IPS DF 6.9 (cell line): ENCODE results near the gene MARK3.
"Not testable (repeated sequence)": the region's sequence is repeated elsewhere in the genome, so short reads cannot be mapped to it uniquely, and the experiment has no call there.

ENCODE experiments used
- DNase-seq: peaks from one replicate; pipeline ENCODE4 v3.0.0-alpha.2; 2013; ENCODE audit warnings: low read depth, low spot score
- H3K27ac ChIP-seq: one replicate; pipeline ENCODE4 v1.5.1; 2013; ENCODE audit warnings: low read length, control low read depth
- H3K27me3 ChIP-seq: 2 replicates; pipeline ENCODE4 v1.6.1; 2013; ENCODE audit warnings: mild to moderate bottlenecking, low read length; ENCODE audit not compliant: control insufficient read depth, insufficient read depth
- H3K36me3 ChIP-seq: 2 replicates; pipeline ENCODE4 v1.6.1; 2013; ENCODE audit warnings: low read length; ENCODE audit not compliant: control insufficient read depth, insufficient read depth
- H3K4me1 ChIP-seq: 2 replicates; pipeline ENCODE4 v1.6.1; 2013; ENCODE audit warnings: low read length; ENCODE audit not compliant: control insufficient read depth, insufficient read depth
- H3K4me3 ChIP-seq: 2 replicates; pipeline ENCODE4 v1.5.1; 2013; ENCODE audit warnings: mild to moderate bottlenecking, low read length
- H3K9me3 ChIP-seq: 2 replicates; pipeline ENCODE4 v1.6.1; 2013; ENCODE audit warnings: low read length, inconsistent platforms; ENCODE audit not compliant: control insufficient read depth, insufficient read depth
- WGBS: extraction: QIAGEN DNeasy Blood & Tissue Kit; methylation state at CpG from one replicate; pipeline ENCODE4 v1.1.7; 2013; ENCODE audit warnings: mixed read lengths, missing lambda C conversion rate; ENCODE audit not compliant: insufficient read length, insufficient coverage; 5-methylcytosine and 5-hydroxymethylcytosine counted together

Gene MARK3

DNA sequence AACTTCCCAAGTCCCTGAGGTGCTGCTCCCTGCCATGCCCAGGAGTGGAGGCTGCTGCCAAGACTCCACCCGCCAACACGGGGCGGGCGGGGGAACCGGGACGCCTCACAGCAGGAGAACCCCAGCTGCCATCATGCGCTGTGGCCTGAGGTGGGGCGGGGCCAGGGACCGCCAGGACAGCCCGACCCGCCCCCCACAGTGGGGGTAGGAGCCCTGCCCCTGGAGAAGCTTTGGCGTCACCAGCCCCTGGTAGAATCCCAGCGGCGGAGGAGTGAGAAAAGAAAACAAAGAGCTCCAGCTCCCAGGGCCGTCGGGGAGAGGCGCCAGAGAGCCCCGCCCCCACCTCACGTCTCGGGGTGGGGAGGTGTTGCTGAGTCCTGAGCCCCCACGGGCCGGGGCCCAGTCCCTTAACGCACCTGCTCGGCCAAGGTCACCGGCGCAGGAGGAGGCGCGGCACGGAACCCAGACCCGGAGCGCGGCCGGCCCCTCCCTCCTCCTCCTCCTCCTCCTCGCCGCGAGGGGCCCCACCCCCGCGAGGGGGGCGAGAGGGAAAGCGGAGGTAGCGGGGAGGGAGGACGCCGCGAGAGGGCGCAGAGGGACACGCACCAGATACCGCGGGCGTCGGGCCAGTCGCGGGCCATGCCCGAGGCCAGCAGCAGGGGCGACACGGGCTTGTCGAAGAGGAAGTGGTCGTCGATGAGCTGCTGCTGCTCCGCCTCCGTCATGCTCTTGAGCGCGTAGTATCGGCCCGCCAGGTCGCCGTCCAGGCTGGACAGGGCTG, 135.6 kb downstream of the MARK3 start:
- Histone ChIP-seq H3K4me1 (peaks cover 12% of the 10 kb centered on the region; the same call in 1 of the 2 replicates), H3K9me3 (no peaks in the 10 kb centered on the region), H3K27ac (no peak overlapping the region), H3K27me3 (peaks cover 4% of the 10 kb centered on the region; the same call in 1 of the 2 replicates), H3K4me3 (peak overlapping the region; percentile 91), H3K36me3 (peaks cover 20% of the 10 kb centered on the region)
- no peak for DNase-seq
- WGBS = no CpG with 5 or more reads among the region's 66 CpGs

DNA sequence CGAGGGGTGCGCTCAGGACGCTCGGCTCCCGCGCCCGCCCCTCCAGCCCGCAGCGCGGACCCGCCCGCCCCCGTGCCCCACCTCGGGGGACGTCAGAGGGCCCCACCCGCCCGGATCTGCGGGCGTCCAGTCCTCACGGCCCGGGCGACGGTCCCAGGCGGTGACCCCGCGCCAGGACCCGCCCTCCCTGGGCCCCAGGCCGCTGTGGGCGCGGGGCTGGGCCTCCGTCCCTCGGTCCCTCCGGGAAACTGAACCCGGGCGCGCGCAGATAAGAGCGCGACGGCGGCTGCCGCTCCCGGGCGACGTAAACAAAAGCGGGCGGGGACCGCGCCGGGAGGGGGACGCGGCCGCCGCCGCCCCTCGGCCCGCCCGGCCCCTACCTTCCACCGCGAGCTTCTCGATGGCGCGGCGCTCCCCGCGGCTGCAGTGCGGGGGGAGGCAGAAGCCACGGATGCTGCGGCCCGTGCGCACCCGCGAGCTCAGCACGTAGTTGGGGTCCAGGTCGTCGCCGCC, 136.3 kb downstream of the MARK3 start:
- peaks cover 20% of the 10 kb centered on the region for H3K36me3 ChIP-seq
- peaks cover 4% of the 10 kb centered on the region; the same call in 1 of the 2 replicates for H3K27me3 ChIP-seq
- H3K4me1 ChIP-seq = peaks cover 12% of the 10 kb centered on the region; the same call in 1 of the 2 replicates
- peak overlapping the region; percentile 91 for H3K4me3 ChIP-seq
- no peak overlapping the region for H3K27ac ChIP-seq
- no peak for DNase-seq
- no peaks in the 10 kb centered on the region for H3K9me3 ChIP-seq
- no CpG with 5 or more reads among the region's 77 CpGs for WGBS

DNA sequence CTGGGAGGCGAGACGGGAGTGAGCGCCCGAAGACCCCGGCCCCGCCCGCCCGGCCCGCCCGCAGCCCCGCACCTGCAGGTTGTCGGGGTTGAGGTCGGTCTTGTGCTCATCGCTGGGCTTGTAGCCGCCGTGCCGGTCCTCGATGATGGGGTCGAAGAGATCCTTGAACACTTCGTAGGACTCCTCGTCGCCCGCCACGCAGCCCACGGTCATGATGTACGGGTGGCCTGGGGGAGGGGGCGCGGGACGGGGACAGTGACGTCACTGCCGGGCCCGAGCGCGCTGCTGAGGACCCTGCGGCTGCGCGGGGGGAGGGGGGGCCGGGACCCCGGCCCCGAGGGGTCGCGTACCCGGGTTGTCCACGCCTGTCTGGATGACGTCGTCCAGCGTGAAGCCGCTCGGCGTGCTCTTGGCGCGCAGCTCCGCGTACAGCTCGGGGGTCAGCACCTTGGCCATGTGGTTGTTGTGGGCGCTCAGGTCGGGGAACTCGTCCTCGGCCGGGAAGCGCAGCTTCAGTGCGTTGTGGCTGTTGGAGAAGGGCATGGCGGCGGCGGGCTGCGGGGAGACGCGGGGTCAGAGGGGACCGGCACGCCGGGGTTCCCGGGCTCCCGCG, 136.8 kb downstream of the MARK3 start:
- no CpG with 5 or more reads among the region's 74 CpGs for WGBS
- peaks cover 12% of the 10 kb centered on the region; the same call in 1 of the 2 replicates for H3K4me1 ChIP-seq
- no peaks in the 10 kb centered on the region for H3K9me3 ChIP-seq
- H3K4me3 ChIP-seq = peak overlapping the region; percentile 91
- DNase-seq = no peak
- peaks cover 20% of the 10 kb centered on the region for H3K36me3 ChIP-seq
- peaks cover 4% of the 10 kb centered on the region; the same call in 1 of the 2 replicates for H3K27me3 ChIP-seq
- no peak overlapping the region for H3K27ac ChIP-seq

DNA sequence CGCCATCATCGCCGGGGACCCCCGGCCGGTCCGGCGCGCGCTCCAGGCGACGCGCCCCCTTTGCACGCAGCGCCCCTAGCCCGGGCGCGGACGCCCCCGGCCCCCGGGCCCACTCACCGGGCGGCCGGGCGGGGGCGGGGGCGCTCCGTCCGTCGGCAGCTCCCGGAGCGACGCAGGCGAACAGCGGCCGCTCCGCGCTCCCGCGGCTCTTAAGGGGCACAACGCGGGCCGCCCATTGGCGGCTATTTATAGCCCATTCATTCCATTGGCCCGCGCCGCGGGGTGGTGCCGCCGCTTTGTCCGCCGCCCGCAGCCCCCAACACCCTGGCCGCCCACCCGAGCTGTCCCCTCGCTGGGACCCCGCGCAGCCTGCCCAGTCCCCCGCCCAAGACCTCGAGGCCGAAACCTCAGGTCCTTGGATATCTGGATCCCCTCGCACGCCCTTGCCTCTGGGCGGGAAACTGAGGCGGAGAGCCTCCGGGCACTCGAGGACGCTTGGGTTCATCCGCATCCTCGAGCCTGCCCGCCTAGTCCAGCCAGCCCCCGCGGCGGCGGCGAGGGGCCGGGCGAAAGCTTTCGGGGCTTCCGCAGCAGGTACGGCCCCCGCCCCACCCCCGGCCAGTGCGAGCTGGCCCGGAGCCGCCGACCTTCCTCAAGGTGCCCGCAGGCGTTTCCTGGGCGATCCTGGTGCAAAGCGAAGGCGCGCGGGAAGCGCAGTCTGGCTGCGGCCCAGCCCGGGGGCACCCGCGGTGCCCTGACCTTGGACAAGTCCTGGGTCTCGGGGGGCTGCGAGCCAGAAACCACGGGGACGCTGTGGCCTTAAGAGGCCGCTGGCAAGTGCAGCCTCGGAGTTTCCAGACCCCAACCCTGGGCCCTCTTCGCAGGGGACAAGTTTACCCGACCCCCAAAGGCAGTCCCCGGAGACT, 137.7 kb downstream of the MARK3 start, which contains the start of gene CKB:
Gene CKB (minus strand): TSS at position 182 of the 926 bp plus-strand sequence. CDS start 337 bp downstream, outside the sequence.
- H3K9me3 ChIP-seq = no peaks in the 10 kb centered on the region
- peaks cover 20% of the 10 kb centered on the region for H3K36me3 ChIP-seq
- peak within 1 kb of the TSS; percentile 91 for H3K4me3 ChIP-seq
- no peak for DNase-seq
- H3K4me1 ChIP-seq = peaks cover 10% of the 10 kb centered on the region; the same call in 1 of the 2 replicates
- no CpG with 5 or more reads among the region's 107 CpGs for WGBS
- H3K27me3 ChIP-seq = peaks cover 4% of the 10 kb centered on the region; the same call in 1 of the 2 replicates
- no peak within 1 kb of the TSS for H3K27ac ChIP-seq

DNA sequence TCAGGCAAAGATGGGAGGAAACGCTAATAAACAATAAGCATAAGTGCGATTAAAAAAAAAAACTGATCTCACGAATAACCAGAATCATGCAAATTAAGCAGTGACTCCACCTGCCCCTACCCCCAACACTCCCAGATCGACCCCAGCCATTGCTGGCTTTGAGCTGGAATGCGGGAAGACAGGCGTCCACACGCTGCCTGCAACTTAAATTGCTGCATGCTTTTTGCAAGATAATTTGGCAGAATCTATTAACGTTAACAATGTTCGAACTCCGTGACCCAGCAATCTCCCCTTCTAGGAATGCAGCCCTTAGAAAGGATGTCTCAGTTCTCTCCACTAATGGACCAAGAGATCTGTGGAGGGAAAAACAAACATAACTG, 138.3 kb downstream of the MARK3 start:
- Histone ChIP-seq H3K36me3 (peaks cover 20% of the 10 kb centered on the region), H3K4me3 (no peak overlapping the region; the same call in 1 of the 2 replicates), H3K27me3 (peaks cover 4% of the 10 kb centered on the region; the same call in 1 of the 2 replicates), H3K9me3 (no peaks in the 10 kb centered on the region), H3K4me1 (peaks cover 9% of the 10 kb centered on the region; the same call in 1 of the 2 replicates), H3K27ac (no peak overlapping the region)
- no CpG with 5 or more reads among the region's 10 CpGs for WGBS
- no peak for DNase-seq

DNA sequence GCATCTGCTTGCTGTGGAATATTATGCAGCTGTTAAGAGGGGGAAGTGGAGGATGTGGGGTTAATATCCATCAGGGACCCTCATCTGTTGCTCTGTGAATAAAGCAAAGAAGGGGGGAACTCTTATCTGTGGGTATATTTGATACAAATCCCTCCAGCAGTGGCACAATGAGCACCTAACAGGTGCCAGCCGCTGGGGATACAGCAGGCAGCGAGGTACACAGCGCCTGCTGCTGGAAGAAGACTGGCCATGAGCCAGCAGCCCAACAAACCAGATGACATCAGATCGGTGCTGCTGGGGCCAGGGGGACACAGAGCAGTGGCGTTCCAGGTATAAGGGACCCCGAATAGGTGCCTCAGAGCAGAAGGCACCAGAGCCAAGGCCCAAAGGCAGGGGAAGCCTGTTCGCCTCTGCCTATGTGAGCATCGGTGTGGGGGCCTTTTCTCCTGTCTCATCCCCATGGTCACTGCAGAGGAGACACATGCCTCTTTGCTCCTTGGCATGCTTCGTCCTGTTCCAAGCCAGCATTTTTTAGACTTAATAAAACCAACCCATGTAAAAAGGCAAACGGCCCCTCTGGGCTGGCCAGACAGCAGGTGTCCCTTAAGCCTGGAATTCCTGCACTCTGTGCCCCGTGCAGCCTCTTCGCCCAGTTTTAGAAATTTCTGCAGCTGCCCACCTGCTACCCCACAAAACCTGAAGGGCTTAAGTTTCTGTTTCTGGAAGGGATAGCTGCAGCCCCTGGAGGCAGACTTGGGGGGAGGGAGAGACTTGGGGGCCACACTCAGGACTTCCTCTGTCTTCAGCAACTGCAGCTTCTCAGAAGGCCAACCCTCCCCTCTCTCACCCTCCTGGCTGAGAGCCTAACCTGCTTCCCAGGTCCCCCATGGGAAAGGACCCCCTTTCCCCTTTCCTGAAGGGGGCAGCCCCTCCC, 139.1 kb downstream of the MARK3 start:
- no peak overlapping the region for H3K27ac ChIP-seq
- H3K4me3 ChIP-seq = no peak overlapping the region
- WGBS = no CpG with 5 or more reads among the region's 12 CpGs
- H3K27me3 ChIP-seq = peaks cover 4% of the 10 kb centered on the region; the same call in 1 of the 2 replicates
- DNase-seq = no peak
- no peaks in the 10 kb centered on the region for H3K9me3 ChIP-seq
- peaks cover 7% of the 10 kb centered on the region; the same call in 1 of the 2 replicates for H3K4me1 ChIP-seq
- peaks cover 19% of the 10 kb centered on the region for H3K36me3 ChIP-seq

DNA sequence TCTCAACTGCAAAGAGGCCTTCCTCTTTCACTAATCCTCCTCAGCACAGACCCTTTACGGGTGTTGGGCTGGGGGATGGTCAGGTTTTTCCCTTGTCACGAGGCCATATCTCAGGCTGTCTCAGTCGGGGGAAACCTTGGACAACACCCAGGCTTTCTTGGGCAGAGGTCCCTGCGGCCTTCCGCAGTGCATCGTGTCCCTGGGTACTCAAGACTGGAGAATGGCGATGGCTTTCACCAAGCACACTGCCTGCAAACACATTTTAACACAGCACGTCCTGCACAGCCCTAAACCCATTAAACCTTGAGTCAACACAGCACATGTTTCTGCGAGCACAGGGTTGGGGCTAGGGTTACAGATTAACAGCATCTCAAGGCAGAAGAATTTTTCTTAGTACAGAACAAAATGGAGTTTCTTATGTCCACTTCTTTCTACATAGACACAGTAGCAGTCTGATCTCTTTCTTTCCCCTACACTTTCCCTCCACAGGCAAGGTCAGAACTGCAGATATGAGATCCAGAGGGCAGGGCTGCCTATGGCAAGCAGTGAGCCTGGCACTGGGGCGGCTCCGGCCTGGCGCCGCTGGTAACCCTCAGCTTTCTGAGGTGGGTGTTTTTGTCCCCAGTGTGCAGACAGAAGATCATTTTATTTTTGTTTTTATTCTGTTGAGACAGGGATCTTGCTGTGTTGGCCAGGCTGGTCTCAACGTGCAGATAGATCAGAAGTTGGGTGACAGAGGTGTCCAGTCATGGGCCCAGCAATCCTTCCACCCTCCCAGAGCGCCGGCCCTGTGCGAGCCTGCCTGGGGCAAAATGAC, 140.4 kb downstream of the MARK3 start:
- H3K4me1 ChIP-seq, H3K27ac ChIP-seq, H3K27me3 ChIP-seq, H3K36me3 ChIP-seq, H3K4me3 ChIP-seq, H3K9me3 ChIP-seq, DNase-seq: not testable (repeated sequence)
- WGBS = no CpG with 5 or more reads among the region's 17 CpGs

DNA sequence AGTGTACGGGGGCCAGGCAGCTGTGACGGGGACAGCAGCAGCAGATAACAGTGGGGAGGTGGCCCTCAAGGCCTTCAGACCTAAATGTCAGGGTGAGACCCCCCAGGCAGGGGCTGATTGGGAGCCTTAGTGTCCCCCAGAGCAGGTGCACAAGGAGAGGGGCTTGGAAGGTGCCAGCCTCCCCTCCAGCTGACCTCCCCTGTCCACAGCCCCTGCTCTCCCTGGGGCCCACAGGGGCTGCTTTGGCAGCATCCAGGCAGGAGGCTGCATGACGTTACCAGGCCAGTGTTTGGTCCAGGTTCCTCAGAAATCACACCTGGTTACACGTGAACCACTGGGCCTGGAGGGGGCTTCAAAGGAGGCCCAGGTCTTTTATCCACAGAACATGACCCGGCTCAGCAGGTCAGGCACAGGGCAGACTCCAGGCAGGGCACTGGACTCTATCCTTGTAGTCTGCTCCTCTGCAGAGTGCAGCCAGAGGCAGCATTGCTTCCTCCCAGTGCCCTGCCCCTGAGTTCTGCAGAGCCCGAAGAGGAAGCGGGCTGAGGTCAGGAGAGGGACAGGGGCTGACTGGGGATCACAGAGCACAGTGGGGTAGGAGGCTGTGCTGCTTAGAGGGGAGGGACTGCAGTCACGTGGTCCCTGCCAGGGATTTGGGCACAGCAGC, 141.2 kb downstream of the MARK3 start:
- Histone ChIP-seq H3K36me3 (no peaks in the 10 kb centered on the region), H3K27ac (no peak overlapping the region), H3K9me3 (no peaks in the 10 kb centered on the region), H3K4me1 (peaks cover 6% of the 10 kb centered on the region), H3K4me3 (no peak overlapping the region), H3K27me3 (peaks cover 4% of the 10 kb centered on the region; the same call in 1 of the 2 replicates)
- WGBS = no CpG with 5 or more reads among the region's 8 CpGs
- DNase-seq = no peak
